OCI-LY3 (cell line): ENCODE data around the gene PAX9.

Experiments used
- H2AFZ ChIP-seq: fragments of 200-600, 300-600 bp; shearing (Covaris generic); 2 replicates; pipeline ENCODE4 v1.6.0; 2014; ENCODE audit warnings: antibody characterized with exemption, low read depth, low read length
- H3K27ac ChIP-seq: fragments of 200-600, 300-600 bp; sonication (generic); 2 replicates; pipeline ENCODE4 v1.5.1; 2014; ENCODE audit warnings: mild to moderate bottlenecking, low read length, moderate library complexity, mixed read lengths
- H3K27me3 ChIP-seq: fragments of 200-600, 300-600 bp; sonication (generic); 2 replicates; pipeline ENCODE4 v1.6.1; 2014; ENCODE audit warnings: low read depth, low read length, mixed read lengths
- H3K36me3 ChIP-seq: fragments of 200-600, 300-600 bp; sonication (generic); replicated peaks from 2 replicates; pipeline ENCODE3; 2014; ENCODE audit warnings: low read depth, low read length, mixed read lengths
- H3K4me1 ChIP-seq: fragments of 300-600, 200-600 bp; sonication (generic); 2 replicates; pipeline ENCODE4 v1.6.1; 2014; ENCODE audit warnings: low read length, mixed read lengths
- H3K4me2 ChIP-seq: fragments of 200-600, 300-600 bp; sonication (generic); 2 replicates; pipeline ENCODE4 v1.6.1; 2014; ENCODE audit warnings: low read length, mixed read lengths
- H3K4me3 ChIP-seq: fragments of 300-600, 200-600 bp; sonication (generic); 2 replicates; pipeline ENCODE4 v1.5.1; 2014; ENCODE audit warnings: antibody characterized with exemption, mild to moderate bottlenecking, low read length, moderate library complexity
- H3K79me2 ChIP-seq: fragments of 300-600, 200-600 bp; shearing (Covaris generic); 2 replicates; pipeline ENCODE4 v1.6.1; 2014; ENCODE audit warnings: mild to moderate bottlenecking, low read length, mixed read lengths
- H3K9ac ChIP-seq: fragments of 300-600, 200-600 bp; shearing (Covaris generic); 2 replicates; pipeline ENCODE4 v1.6.0; 2014; ENCODE audit warnings: mild to moderate bottlenecking, low read length, moderate library complexity
- H3K9me3 ChIP-seq: fragments of 200-600, 300-600 bp; shearing (Covaris generic); 2 replicates; pipeline ENCODE4 v1.6.1; 2014; ENCODE audit warnings: low read length, mixed read lengths; ENCODE audit not compliant: insufficient read depth
- H4K20me1 ChIP-seq: fragments of 200-600, 300-600 bp; sonication (generic); 2 replicates; pipeline ENCODE4 v1.6.1; 2016; ENCODE audit warnings: low read length, mixed read lengths; ENCODE audit not compliant: insufficient read depth
- EZH2phosphoT487 ChIP-seq: fragments of 200-600 bp; shearing (Covaris generic); IDR thresholded peaks from 2 replicates; pipeline ENCODE4 v1.6.1; 2018; ENCODE audit warnings: antibody characterized with exemption, mixed run types, low read depth
- TF ChIP-seq, protein P1 (sequence below): fragments of 200-600, 300-600 bp; sonication (generic); IDR thresholded peaks from 2 replicates; pipeline ENCODE4 v1.5.1; 2014; ENCODE audit warnings: antibody characterized with exemption, low read length, low read depth

Gene PAX9

DNA sequence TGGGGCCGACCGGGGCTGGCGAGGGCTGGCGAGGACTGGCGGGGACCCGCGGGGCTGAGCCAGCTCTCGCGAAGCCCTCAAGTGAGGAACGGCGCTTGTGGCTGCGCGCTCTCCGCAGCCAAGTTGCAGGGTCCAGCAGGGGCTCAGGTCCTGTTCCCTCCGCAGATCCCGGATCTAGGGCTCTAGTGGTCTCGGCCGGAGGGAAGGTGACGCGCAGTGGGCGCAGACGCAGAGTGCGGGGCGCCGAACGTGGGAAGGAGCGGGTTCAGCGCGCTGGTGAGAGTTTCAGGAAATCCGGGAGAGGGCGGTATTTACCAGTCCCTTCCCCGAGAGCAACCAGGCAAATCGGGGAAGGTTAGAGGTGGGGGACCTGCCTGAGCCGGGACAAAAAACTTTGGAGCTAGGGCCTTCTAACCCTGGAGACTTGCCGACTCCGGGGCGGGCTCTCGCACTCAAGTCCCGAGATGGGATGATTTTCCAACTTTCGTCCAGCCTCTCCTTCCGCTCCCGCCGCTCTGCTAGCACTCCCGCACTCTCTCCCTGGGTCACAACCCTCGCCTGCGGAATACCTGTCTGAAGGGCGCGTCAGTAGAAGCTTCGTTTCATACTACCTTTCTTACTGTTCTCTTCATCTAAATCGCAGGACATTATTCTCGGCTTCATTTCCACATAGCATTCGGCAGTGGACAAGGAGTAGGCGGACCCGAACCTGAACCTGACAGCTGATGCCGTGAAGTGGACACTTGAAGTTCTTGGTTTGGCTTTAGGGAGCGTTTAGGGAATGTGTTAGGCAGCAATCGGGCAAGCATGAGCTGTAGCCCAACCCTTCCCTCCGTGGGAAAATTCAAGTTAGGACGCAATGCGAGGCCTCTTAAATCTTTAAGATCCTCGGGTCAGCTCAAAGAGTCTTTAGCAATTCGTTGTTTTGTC is 13.6 kb upstream of the PAX9 start:
- Histone ChIP-seq H4K20me1 (no peaks in the 10 kb centered on the region), H3K9ac (no peak overlapping the region), H3K27me3 (peaks cover 15% of the 10 kb centered on the region; the same call in 1 of the 2 replicates), H3K36me3 (no peaks in the 10 kb centered on the region), H2AFZ (no peak overlapping the region), H3K9me3 (no peaks in the 10 kb centered on the region), H3K27ac (no peak overlapping the region), H3K4me3 (no peak overlapping the region), H3K79me2 (no peaks in the 10 kb centered on the region), H3K4me1 (no peaks in the 10 kb centered on the region), H3K4me2 (no peak overlapping the region)
- TF ChIP-seq EZH2phosphoT487, result no peak
- TF ChIP-seq, protein P1, sequence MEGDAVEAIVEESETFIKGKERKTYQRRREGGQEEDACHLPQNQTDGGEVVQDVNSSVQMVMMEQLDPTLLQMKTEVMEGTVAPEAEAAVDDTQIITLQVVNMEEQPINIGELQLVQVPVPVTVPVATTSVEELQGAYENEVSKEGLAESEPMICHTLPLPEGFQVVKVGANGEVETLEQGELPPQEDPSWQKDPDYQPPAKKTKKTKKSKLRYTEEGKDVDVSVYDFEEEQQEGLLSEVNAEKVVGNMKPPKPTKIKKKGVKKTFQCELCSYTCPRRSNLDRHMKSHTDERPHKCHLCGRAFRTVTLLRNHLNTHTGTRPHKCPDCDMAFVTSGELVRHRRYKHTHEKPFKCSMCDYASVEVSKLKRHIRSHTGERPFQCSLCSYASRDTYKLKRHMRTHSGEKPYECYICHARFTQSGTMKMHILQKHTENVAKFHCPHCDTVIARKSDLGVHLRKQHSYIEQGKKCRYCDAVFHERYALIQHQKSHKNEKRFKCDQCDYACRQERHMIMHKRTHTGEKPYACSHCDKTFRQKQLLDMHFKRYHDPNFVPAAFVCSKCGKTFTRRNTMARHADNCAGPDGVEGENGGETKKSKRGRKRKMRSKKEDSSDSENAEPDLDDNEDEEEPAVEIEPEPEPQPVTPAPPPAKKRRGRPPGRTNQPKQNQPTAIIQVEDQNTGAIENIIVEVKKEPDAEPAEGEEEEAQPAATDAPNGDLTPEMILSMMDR, result no peak

DNA sequence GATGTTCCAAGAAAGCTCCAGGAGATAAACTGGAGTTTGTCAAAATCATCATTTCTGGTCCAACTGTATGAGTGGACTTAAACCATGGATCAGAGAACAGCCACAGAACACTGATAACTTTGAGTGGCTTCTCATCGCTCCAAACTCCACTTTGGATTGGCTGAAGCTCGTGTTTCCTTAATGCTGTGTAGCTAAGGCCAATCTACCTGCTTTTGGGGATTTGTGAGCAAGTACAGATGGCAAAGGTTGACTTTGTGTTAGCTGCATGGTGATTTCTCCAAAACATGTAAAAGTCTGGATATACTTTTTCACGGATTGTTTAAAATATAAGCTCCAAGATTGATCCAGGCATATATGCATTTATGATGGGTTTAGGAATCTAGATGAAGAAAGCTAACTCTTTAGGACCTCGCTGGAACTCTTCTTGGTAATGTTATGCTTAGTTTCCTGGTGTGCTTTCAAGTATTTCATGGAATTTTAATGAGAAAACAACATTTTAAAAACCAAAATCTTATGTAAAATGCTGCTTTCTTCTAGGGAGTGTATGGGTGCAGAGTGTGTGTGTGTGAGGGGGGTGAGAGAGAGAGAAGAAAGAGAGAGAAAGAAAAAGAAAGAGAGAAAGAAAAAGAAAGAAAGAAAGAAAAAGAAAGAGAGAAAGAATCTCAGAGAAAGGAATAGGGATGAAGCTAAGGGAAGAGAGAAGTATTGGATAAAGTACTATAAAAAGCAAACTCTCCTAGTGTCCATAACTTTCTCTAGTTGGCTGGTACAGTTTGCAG is 11.6 kb upstream of the PAX9 start:
- H3K4me3 ChIP-seq, result no peak overlapping the region
- H3K36me3 ChIP-seq, result no peaks in the 10 kb centered on the region
- TF ChIP-seq EZH2phosphoT487, result no peak
- TF ChIP-seq, protein P1, result no peak
- H3K4me1 ChIP-seq, result no peaks in the 10 kb centered on the region
- H3K9me3 ChIP-seq, result no peaks in the 10 kb centered on the region
- H3K27ac ChIP-seq, result no peak overlapping the region
- no peaks in the 10 kb centered on the region for H3K79me2 ChIP-seq
- H3K9ac ChIP-seq, result no peak overlapping the region
- H2AFZ ChIP-seq, result no peak overlapping the region
- no peaks in the 10 kb centered on the region for H4K20me1 ChIP-seq
- no peak overlapping the region for H3K4me2 ChIP-seq
- peaks cover 15% of the 10 kb centered on the region; the same call in 1 of the 2 replicates for H3K27me3 ChIP-seq

DNA sequence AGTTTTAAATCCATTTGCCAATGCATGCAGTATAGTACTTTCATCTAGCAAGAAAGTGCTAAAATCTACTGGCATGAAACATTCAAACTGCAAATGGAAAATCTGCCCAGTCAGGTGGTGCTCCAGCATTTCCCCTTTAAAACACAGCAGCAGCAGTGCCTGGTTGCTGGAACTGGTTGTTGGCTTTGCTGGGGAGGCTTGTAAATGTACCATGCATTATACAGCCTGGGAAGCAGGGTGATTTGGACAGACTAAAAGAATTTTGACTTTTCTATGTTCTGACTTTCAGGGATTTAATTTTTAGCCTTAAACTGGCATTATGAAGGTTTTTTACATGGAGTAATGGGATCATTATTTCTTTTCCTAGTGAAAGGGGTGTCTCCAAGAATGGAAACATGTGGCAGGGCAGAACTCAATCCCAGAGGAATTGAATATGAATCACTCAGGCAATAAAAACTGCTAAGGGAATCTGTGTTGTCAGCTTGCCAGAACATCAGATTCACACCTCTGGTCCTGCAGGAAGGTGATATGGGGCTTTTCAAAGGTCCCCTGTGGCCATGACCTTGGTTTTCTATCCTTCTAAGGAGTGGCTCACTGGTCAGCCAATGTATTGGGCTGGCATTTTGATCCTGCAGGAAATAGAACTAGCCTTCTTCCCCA is 9.0 kb upstream of the PAX9 start:
- no peak overlapping the region for H3K4me3 ChIP-seq
- TF ChIP-seq, protein P1, result no peak
- no peak for TF ChIP-seq EZH2phosphoT487
- H3K4me2 ChIP-seq, result no peak overlapping the region
- no peaks in the 10 kb centered on the region for H4K20me1 ChIP-seq
- H3K9ac ChIP-seq, result no peak overlapping the region
- H3K36me3 ChIP-seq, result no peaks in the 10 kb centered on the region
- H3K4me1 ChIP-seq, result no peaks in the 10 kb centered on the region
- H3K79me2 ChIP-seq, result no peaks in the 10 kb centered on the region
- no peak overlapping the region for H3K27ac ChIP-seq
- H3K27me3 ChIP-seq, result peaks cover 15% of the 10 kb centered on the region; the same call in 1 of the 2 replicates
- no peaks in the 10 kb centered on the region for H3K9me3 ChIP-seq
- no peak overlapping the region for H2AFZ ChIP-seq
